Pancreas (tissue), 10 donors: ENCODE measurements around the gene MLANA. TPM values are rescaled to one million over a fixed set of nuclear protein-coding genes. Genes with fewer than 3 reads are reported as not detected.
"Not testable (repeated sequence)": the region's sequence is repeated elsewhere in the genome, so short reads cannot be mapped to it uniquely, and the experiment has no call there.

Experiments
- ATAC-seq, 4 donors: fragments of 200-7000 bp; cut with Tn5 transposase; one replicate each; pipeline versions ENCODE4 v1.8.0 to v1.9.1; 2020; ENCODE audit warnings: mild to moderate bottlenecking in 4 of 4, moderate library complexity in 4 of 4
- DNase-seq, 6 donors: peaks; one replicate each; pipeline ENCODE4 v3.0.0-alpha.2; 2020
- FAIRE-seq: peaks from 2 replicates; lab custom pipeline; 2012; peaks lifted over from hg19 to GRCh38; lab: Jason Lieb, UNC
- H3K27ac ChIP-seq, 4 donors: fragments of 200-600 bp; sonication (generic); 1 replicate in 3 of 4; 2 replicates in 1 of 4; pipeline versions ENCODE4 v1.5.0 to v1.8.0; 2020
- H3K27me3 ChIP-seq, 4 donors: fragments of 200-600 bp; one replicate each; pipeline ENCODE4 v1.8.0; 2021
- H3K36me3 ChIP-seq, 3 donors: fragments of 200-600 bp; sonication (generic) in 1 of 3; one replicate each; pipeline versions ENCODE4 v1.5.0 to v1.8.0; 2020 to 2021
- H3K4me1 ChIP-seq, 3 donors: fragments of 200-600 bp; one replicate each; pipeline ENCODE4 v1.8.0; 2021
- H3K4me3 ChIP-seq, 4 donors: fragments of 200-600 bp; sonication (generic) in 2 of 4; one replicate each; pipeline versions ENCODE4 v1.5.0 to v1.8.0; 2020 to 2021
- H3K9me3 ChIP-seq, 4 donors: fragments of 200-600 bp; one replicate each; pipeline ENCODE4 v1.8.0; 2021
- WGBS, 2 donors: extraction: QIAGEN DNeasy Blood & Tissue Kit; methylation state at CpG; one replicate each; pipeline ENCODE4 v1.1.7; 2013; 5-methylcytosine and 5-hydroxymethylcytosine counted together
- intact Hi-C, 3 donors: fragments of 100-400 bp; cut with DNase I; formaldehyde crosslinking; loops; one replicate each; pipeline versions ENCODE4 v1.11.1 to v1.14.2; 2022
- polyA plus RNA-seq, 2 donors: library from polyadenylated mRNA; stranded (reverse); fragments of 200-250 nt; gene quantifications; one replicate each; pipeline ENCODE4 v1.2.3, GENCODE V29; 2013
- total RNA-seq, 6 donors: library from RNA; stranded (reverse); fragmentation: NEBNext Ultra II Directional in 4 of 6; extraction: Animal tissue kit (Norgen Biotek cat#: 25700) in 4 of 6; gene quantifications; one replicate each; pipeline versions ENCODE4 v1.2.1 to v1.2.4, GENCODE V29; 2021 to 2023
- TF ChIP-seq, protein P1 (sequence below), 4 donors: fragments of 200-600 bp; sonication (generic) in 3 of 4; IDR thresholded peaks; one replicate each; pipeline versions ENCODE4 v1.5.0 to v1.8.0; 2021; ENCODE audit warnings: antibody characterized with exemption in 4 of 4
- donor health status: healthy with polysubstance abuse.
- donor health status: DM: no; HTN: no; CAD: no; lungs with moderate emphysema.
- donor health status: DM: no; HTN: no; CAD: no.
- donor health status: control.
- donor health status: control.
- donor health status: Bipolar disorder and iron deficiency.
- donor health status: DM: yes; HTN: yes; CAD: no.
- donor health status: DM: no; HTN: no; CAD: no.
- donor health status: DM: no; HTN: no; CAD: no.
- donor health status: DM: yes; HTN: yes; CAD: no.

MLANA gene
- total and polyA plus RNA-seq, 8 donors = not detected

DNA sequence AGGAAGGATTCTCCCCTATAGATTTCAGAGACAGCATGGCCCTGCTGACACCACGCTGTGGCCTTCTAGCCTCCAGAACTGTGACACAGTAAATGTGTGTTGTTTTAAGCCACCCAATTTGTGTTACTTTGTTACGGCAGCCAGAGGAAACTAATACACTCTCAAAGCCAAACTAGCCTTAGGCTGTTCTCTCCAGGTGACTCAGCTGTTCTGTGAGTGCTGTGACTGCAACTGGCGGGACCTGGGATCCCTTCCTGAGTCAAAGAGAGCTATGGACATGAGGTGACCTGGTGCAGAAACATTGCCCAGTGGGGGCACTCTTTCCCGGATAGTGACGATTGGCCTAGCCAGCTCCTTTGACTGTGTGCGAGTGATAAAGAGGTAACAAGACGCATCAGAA, 14.0 kb upstream of the MLANA start:
- no peak for ATAC-seq
- H3K4me1 ChIP-seq = no peaks in the 10 kb centered on the region
- no peak overlapping the region for H3K4me3 ChIP-seq
- 90 to 96% methylated on average over 7 of the region's 7 CpGs for WGBS, 2 donors
- H3K36me3 ChIP-seq = no peaks in the 10 kb centered on the region
- intact Hi-C loops = no loop called here
- no peak for FAIRE-seq
- H3K27ac ChIP-seq = no peak overlapping the region
- H3K27me3 ChIP-seq = no peaks in the 10 kb centered on the region
- TF ChIP-seq, protein P1, sequence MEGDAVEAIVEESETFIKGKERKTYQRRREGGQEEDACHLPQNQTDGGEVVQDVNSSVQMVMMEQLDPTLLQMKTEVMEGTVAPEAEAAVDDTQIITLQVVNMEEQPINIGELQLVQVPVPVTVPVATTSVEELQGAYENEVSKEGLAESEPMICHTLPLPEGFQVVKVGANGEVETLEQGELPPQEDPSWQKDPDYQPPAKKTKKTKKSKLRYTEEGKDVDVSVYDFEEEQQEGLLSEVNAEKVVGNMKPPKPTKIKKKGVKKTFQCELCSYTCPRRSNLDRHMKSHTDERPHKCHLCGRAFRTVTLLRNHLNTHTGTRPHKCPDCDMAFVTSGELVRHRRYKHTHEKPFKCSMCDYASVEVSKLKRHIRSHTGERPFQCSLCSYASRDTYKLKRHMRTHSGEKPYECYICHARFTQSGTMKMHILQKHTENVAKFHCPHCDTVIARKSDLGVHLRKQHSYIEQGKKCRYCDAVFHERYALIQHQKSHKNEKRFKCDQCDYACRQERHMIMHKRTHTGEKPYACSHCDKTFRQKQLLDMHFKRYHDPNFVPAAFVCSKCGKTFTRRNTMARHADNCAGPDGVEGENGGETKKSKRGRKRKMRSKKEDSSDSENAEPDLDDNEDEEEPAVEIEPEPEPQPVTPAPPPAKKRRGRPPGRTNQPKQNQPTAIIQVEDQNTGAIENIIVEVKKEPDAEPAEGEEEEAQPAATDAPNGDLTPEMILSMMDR (IDR thresholded peaks at IDR 0.05) = no peak
- no peaks in the 10 kb centered on the region for H3K9me3 ChIP-seq
- no peak for DNase-seq

DNA sequence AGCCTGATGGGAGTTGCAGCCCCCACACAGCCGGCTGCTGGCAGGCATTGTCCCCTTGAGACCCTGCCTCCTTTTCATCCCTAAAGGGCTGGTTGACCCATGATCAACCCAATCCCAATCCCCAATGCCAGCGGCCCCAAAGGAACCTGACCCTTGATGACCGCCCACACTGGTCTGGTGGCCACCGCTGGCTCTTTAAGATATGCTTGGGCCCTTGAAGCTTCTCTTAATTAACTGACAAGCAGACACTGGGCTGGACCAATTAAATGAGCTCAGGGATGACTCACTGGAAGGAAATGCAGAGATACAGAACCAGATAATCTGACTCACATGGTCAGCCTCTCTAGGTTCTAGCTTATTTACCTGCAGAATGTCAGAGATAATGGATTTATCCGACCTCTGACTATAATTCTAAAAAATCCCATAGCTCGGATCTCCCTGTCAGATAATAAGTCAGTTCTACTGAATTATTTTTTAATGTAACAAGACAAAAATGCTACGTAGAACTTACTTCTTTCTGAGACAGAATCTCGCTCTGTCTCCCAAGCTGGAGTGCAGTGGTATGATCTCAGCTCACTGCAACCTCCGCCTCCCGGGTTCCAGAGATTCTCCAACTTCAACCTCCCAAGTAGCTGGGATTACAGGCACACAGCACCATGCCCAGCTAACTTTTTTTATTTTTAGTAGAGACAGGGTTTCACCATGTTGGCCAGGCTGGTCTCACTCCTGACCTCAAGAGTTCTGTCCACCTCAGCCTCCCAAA, 11.1 kb upstream of the MLANA start:
- ATAC-seq (peak in 2 of 4 donors; percentile 30 to 37), DNase-seq (no peak), FAIRE-seq (no peak)
- intact Hi-C loops = loop anchor here in 1 of 3 donors (10.0 kb wide), 1 partner anchor 165 kb away; no protein-coding TSS in a partner anchor
- H3K36me3 ChIP-seq = no peaks in the 10 kb centered on the region
- H3K4me3 ChIP-seq = no peak overlapping the region
- 85 to 86% methylated on average over 10 of the region's 10 CpGs for WGBS, 2 donors
- TF ChIP-seq, protein P1 (IDR thresholded peaks at IDR 0.05) = no peak
- no peak overlapping the region for H3K27ac ChIP-seq
- H3K9me3 ChIP-seq = no peaks in the 10 kb centered on the region
- H3K4me1 ChIP-seq = no peaks in the 10 kb centered on the region
- no peaks in the 10 kb centered on the region for H3K27me3 ChIP-seq

- H3K36me3 ChIP-seq, H3K9me3 ChIP-seq, FAIRE-seq, H3K27ac ChIP-seq, DNase-seq, ATAC-seq, H3K27me3 ChIP-seq, H3K4me3 ChIP-seq, H3K4me1 ChIP-seq: not testable (repeated sequence)
- WGBS, 2 donors = 92 to 97% methylated on average over 5 of the region's 5 CpGs
- intact Hi-C loops = loop anchor here in 1 of 3 donors (10.0 kb wide), 1 partner anchor 162 kb away; no protein-coding TSS in a partner anchor
Measured at GRCh38 chr9:5882244-5883012, 8.3 kb upstream of the MLANA start.

GRCh38 chr9:5884191-5884590, 6.5 kb upstream of the MLANA start:
- no peaks in the 10 kb centered on the region for H3K27me3 ChIP-seq
- ATAC-seq (no peak), DNase-seq (no peak), FAIRE-seq (no peak)
- intact Hi-C loops = loop anchor here in 1 of 3 donors (10.0 kb wide), 1 partner anchor 161 kb away; no protein-coding TSS in a partner anchor
- TF ChIP-seq, protein P1 (IDR thresholded peaks at IDR 0.05) = no peak
- 68 to 76% methylated on average over 9 of the region's 9 CpGs for WGBS, 2 donors
- no peaks in the 10 kb centered on the region for H3K4me1 ChIP-seq
- H3K4me3 ChIP-seq = no peak overlapping the region
- no peaks in the 10 kb centered on the region for H3K9me3 ChIP-seq
- H3K36me3 ChIP-seq = no peaks in the 10 kb centered on the region
- no peak overlapping the region for H3K27ac ChIP-seq

DNA sequence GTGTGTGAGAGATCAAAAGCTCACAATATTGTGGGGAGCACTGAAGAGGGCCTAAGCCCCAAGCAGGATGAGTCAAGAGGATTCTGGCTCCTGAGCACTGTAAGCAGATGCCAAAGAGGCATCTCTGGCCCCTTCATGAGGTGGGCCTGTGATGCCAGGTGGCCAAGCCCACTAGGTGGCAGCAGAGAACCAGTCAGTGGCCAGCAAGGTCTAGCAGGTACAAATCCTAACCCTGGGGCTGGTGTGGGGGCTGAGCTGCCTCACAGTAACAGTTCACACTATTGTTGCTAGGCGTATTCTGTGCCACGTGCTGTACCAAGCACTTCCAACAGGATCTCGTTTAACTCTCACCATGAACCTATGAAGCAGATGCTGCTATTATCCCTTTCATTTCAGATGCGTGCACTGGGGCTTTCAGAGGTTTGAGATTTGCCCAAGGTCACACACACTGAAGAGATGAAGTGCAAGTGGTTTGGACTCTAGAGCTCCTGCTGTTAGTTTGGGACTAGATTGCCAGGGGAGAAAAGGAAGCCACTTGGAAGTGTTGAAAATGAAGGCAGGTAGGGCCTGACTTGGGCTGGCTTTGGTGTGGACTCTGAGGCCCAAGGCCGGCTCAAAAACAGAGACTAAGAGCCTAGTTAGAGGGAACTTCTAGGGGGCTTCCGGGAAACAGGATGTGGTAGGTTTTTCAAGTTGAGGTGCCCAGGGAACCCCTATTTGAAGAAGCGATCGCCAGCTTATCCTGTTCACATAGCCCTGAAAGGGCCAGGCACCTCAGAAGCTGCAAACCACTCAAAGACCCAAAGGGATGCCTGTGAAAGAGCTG, 4.4 kb upstream of the MLANA start:
- FAIRE-seq (no peak), ATAC-seq (peak; percentile 89 to 99 (median 96))

More for the DNA sequence above, 4.4 kb upstream of the MLANA start:
- H3K4me1 ChIP-seq = no peaks in the 10 kb centered on the region
- 48 to 50% methylated on average over 8 of the region's 8 CpGs for WGBS, 2 donors
- no peaks in the 10 kb centered on the region for H3K9me3 ChIP-seq
- no peak overlapping the region for H3K27ac ChIP-seq
- TF ChIP-seq, protein P1 (IDR thresholded peaks at IDR 0.05) = peak; percentile 78 to 94 (median 90)
- H3K4me3 ChIP-seq = no peak overlapping the region
- intact Hi-C loops = loop anchor here in 2 of 3 donors (5.0 to 10.0 kb wide), 2 partner anchors 158 to 161 kb away; no protein-coding TSS in a partner anchor
- no peaks in the 10 kb centered on the region for H3K36me3 ChIP-seq
- H3K27me3 ChIP-seq = no peaks in the 10 kb centered on the region
- peak; percentile 53 to 88 (median 78) for DNase-seq
